Glutamatergic neuron (in vitro differentiated cells): ENCODE data around the gene HSPE1. TPM values are rescaled to one million over a fixed set of nuclear protein-coding genes. Genes with fewer than 3 reads are reported as not detected.

Source experiments
- DNase-seq: peaks from one replicate; pipeline ENCODE4 v3.0.0; 2022
- H3K27ac Mint-ChIP-seq: one replicate; pipeline ENCODE4 v1.8.0; 2020; ENCODE audit warnings: mild to moderate bottlenecking, mixed read lengths, inconsistent platforms; ENCODE audit not compliant: unreplicated experiment
- H3K27me3 Mint-ChIP-seq: one replicate; pipeline ENCODE4 v1.8.0; 2020; ENCODE audit warnings: mild to moderate bottlenecking, moderate library complexity, mixed read lengths, inconsistent platforms; ENCODE audit not compliant: unreplicated experiment
- H3K36me3 Mint-ChIP-seq: one replicate; pipeline ENCODE4 v1.8.0; 2020; ENCODE audit warnings: mild to moderate bottlenecking, mixed read lengths, inconsistent platforms; ENCODE audit not compliant: unreplicated experiment
- H3K4me1 Mint-ChIP-seq: one replicate; pipeline ENCODE4 v1.8.0; 2020; ENCODE audit warnings: mild to moderate bottlenecking, low read depth, mixed read lengths, inconsistent platforms; ENCODE audit not compliant: unreplicated experiment
- H3K4me3 Mint-ChIP-seq: one replicate; pipeline ENCODE4 v1.8.0; 2020; ENCODE audit warnings: mild to moderate bottlenecking, mixed read lengths, inconsistent platforms; ENCODE audit not compliant: unreplicated experiment
- H3K9me3 Mint-ChIP-seq: one replicate; pipeline ENCODE4 v1.8.0; 2020; ENCODE audit warnings: mild to moderate bottlenecking, moderate library complexity, mixed read lengths, inconsistent platforms; ENCODE audit not compliant: unreplicated experiment
- total RNA-seq: library from RNA; stranded (reverse); fragmentation: NEBNext Ultra II Directional; extraction: Animal tissue kit (Norgen Biotek cat#: 25700); gene quantifications from one replicate; pipeline ENCODE4 v1.2.1, GENCODE V29; 2021; ENCODE audit not compliant: unreplicated experiment
- TF ChIP-seq, protein P1 (sequence below): fragments of 200-600 bp; sonication (generic); IDR thresholded peaks from one replicate; pipeline ENCODE4 v1.5.0; 2021; ENCODE audit not compliant: partially characterized antibody, unreplicated experiment

HSPE1 gene
- total RNA-seq, 1 donor from 2014 or later: 83.5 TPM

DNA sequence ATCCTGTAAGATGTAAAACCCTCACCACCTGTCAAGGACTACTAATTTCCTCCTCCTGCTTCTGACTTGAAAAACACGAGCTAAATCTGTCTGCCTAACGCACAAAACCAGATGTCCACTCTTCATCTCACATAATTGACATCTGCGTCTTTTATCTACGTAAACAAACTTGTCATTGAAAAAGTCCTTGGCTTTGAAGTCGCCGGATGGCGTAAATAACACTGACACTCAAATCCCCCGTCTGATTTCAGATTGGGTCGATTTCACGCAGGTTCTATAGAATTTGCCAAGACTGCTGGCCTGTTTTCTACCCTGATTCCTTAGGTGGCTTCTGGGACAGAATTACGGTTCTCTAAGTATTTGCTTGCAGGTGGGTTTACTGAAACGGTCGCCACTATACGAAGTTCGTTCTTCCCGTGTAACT, 15.1 kb downstream of the HSPE1 start:
- no peak for DNase-seq
- peaks cover 11% of the 10 kb centered on the region for H3K9me3 Mint-ChIP-seq
- H3K36me3 Mint-ChIP-seq: no peaks in the 10 kb centered on the region

DNA sequence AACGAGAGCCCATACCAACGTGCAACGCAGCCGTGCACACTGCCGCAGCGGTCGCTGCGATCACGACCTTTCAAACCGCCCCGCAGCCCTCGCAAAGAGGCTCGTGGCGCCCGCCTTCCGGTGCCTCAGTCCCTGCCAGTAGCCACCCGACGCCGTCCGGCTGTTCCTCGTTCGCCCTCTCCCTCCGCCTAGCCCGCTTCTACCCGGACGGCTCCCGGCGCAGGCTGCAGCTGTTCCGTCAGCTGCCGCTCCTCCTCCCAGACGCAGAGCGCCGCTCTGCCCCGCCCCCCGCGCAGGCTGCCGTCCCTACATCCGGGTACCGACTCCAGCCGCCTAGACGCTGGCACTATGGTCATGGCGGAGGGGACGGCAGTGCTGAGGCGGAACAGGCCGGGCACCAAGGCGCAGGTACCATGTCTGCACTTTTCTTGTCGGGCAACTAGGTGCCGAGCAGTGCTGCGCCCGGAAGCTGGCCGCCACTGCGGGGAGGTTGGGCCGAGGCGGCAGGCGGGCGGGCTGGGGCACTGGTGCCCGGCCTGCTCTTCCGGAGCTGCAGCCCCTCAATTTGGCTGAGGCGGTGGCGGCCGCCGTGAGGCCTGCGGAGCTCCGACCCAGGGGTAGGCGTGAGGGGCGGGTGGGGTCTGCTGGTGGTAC, 15.7 kb downstream of the HSPE1 start, which contains the start of gene MOB4:
MOB4 (plus strand) TSS at position 328 of the 654 bp plus-strand sequence; CDS start at position 349, 21 bp downstream.
- Mint-ChIP-seq H3K27ac (peak within 1 kb of the TSS; percentile 99), H3K9me3 (peaks cover 11% of the 10 kb centered on the region), H3K4me1 (peaks cover 13% of the 10 kb centered on the region), H3K36me3 (peaks cover 3% of the 10 kb centered on the region), H3K27me3 (peaks cover 9% of the 10 kb centered on the region), H3K4me3 (peak within 1 kb of the TSS; percentile 98)
- DNase-seq: peak; percentile 98
- TF ChIP-seq, protein P1, sequence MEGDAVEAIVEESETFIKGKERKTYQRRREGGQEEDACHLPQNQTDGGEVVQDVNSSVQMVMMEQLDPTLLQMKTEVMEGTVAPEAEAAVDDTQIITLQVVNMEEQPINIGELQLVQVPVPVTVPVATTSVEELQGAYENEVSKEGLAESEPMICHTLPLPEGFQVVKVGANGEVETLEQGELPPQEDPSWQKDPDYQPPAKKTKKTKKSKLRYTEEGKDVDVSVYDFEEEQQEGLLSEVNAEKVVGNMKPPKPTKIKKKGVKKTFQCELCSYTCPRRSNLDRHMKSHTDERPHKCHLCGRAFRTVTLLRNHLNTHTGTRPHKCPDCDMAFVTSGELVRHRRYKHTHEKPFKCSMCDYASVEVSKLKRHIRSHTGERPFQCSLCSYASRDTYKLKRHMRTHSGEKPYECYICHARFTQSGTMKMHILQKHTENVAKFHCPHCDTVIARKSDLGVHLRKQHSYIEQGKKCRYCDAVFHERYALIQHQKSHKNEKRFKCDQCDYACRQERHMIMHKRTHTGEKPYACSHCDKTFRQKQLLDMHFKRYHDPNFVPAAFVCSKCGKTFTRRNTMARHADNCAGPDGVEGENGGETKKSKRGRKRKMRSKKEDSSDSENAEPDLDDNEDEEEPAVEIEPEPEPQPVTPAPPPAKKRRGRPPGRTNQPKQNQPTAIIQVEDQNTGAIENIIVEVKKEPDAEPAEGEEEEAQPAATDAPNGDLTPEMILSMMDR: no peak

More for the DNA sequence above, 15.1 kb downstream of the HSPE1 start:
- TF ChIP-seq, protein P1: no peak
- Mint-ChIP-seq H3K4me3 (peak overlapping the region; percentile 98), H3K4me1 (peaks cover 13% of the 10 kb centered on the region), H3K27me3 (peaks cover 9% of the 10 kb centered on the region), H3K27ac (peak overlapping the region; percentile 99)

- Mint-ChIP-seq H3K9me3 (peaks cover 11% of the 10 kb centered on the region), H3K27ac (peak overlapping the region; percentile 95), H3K4me1 (peaks cover 13% of the 10 kb centered on the region), H3K27me3 (peaks cover 6% of the 10 kb centered on the region), H3K36me3 (peaks cover 5% of the 10 kb centered on the region), H3K4me3 (peak overlapping the region; percentile 98)
- TF ChIP-seq, protein P1: no peak
- DNase-seq: no peak
Measured at GRCh38 chr2:197516393-197516761, 16.2 kb downstream of the HSPE1 start.

DNA sequence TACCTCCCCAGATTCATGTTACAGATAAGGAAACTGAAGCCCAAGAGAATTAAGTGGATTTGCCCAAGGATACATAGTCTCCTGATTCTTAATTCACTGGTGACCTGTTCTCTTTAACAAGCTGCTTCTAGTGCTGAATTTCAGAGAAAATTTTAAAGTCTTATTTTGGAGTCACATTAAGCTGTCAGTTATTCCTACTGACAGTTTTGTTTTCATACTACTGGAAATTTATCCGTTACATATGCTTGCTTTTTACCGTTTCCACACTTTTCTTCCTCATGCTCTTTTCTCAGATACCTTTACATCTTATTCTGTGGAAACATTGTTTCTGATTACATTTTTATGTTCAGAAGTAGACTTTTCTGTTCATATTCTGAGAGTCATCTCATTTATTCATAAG, 17.0 kb downstream of the HSPE1 start:
- Mint-ChIP-seq H3K27me3 (peaks cover 6% of the 10 kb centered on the region), H3K36me3 (peaks cover 5% of the 10 kb centered on the region), H3K9me3 (peaks cover 11% of the 10 kb centered on the region), H3K27ac (peak overlapping the region; percentile 95), H3K4me3 (peak overlapping the region; percentile 98), H3K4me1 (peaks cover 13% of the 10 kb centered on the region)
- TF ChIP-seq, protein P1: no peak
- DNase-seq: no peak

GRCh38 chr2:197538412-197538811, 38.2 kb downstream of the HSPE1 start:
- no peaks in the 10 kb centered on the region for H3K4me1 Mint-ChIP-seq
- TF ChIP-seq, protein P1: no peak
- no peaks in the 10 kb centered on the region for H3K27me3 Mint-ChIP-seq
- no peaks in the 10 kb centered on the region for H3K9me3 Mint-ChIP-seq
- H3K36me3 Mint-ChIP-seq: no peaks in the 10 kb centered on the region
- DNase-seq: no peak
- no peak overlapping the region for H3K27ac Mint-ChIP-seq
- no peak overlapping the region for H3K4me3 Mint-ChIP-seq
